GM21723 (cell line): ENCODE data around the gene CDAN1.

Experiments
- ATAC-seq: cut with Tn5 transposase; IDR thresholded peaks from one replicate; pipeline ENCODE4 v1.9.1; 2021; ENCODE audit warnings: mild to moderate bottlenecking, moderate library complexity; ENCODE audit not compliant: unreplicated experiment

The CDAN1 gene

DNA sequence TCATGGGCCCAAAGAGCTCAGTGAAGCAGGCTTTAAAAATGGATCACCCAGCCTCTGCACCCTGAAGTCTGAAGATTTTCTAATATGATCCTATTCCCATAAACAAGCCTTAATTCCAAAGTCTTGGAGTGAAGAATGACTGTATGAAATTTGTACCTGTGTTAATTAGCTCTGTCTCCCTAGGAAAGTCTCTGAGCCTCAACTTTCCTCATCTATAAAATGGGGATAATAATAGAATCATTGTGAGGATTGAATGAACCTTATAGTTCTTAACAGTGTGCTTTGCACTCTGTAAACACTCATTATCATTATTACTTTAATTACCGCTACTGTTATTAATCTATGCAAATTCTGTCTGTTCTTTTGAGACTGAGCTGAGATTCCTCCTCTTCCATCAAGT, 61.9 kb downstream of the CDAN1 start:
- ATAC-seq = no peak

DNA sequence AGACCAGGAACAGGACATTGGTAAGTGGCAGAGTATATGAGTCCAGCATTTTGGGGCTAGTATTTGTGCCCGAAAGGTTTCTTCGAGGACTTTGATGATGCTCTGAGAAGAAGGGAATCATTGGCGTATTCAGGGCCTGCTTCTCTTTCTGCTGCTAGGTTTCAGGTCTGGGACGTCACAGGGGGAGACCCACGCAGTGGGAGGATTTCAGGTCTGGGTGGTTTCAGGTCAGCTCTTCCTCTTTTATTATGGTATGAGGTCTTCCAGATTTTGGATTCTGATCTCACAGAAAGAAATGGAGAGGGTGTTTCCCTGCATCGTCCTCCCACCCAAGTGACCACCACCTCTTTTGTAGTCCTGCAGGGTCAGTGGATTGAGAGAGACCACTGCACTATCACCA, 62.5 kb downstream of the CDAN1 start:
- ATAC-seq = no peak
